ENCODE measurements around the gene C2CD5.

C2CD5 gene

DNA sequence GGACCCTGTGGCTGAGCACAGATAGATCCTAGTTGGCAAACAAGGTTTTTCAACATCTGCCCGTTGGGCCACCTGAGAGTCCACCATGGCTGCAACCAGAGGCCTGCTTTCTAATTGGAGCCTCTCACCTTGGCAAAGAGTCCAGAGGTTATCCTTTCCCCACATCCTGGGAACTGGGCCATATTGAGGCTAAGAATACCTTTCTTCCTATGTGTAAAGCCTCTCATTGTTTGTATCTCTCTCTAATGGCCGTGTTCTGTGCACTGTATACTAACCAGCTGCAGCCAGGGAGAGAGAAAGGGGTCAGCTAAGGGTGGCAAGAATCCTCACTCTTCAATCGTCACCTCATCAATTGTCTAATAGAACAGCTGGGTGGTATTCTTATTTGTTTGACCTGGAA is 130.8 kb downstream of the C2CD5 start:
- no peak for DNase-seq

DNA sequence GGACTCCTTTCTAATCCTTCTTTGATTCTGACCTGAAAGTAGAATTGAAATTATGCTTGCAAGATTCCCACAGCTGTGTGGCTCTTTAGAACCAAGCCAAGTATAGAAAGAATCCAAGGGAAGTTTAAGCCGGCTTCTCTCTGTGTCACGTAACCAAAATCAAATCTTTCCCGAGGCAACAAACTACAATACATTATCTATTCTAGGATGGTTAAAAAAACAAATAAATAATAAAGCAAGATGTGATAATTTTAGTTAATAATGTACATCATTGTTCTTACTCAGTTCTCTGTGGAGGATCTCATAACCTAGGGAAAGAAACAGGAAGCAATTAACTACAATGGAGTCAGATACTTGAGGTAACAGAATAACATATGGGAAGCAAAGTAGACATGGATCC is 131.8 kb downstream of the C2CD5 start:
- DNase-seq, result no peak

DNA sequence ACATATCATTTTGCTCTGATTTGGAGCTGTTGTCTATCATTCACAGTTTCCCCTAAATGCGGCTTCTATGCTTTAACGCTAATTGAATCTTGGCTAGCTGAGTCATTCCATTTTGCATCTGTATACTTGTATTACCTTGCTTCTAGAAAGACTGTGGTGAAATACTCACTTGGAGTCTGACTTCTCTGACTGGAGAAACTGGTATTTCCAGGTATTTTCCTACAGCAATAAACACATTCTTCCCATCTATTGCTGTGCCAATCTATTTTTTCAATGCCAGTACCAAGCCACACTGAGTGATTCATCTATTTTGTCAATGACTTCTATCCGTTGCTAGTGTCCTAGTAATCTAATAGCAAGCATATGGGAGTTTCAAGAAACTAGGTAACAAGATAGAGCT is 133.9 kb downstream of the C2CD5 start:
- DNase-seq, result no peak

DNA sequence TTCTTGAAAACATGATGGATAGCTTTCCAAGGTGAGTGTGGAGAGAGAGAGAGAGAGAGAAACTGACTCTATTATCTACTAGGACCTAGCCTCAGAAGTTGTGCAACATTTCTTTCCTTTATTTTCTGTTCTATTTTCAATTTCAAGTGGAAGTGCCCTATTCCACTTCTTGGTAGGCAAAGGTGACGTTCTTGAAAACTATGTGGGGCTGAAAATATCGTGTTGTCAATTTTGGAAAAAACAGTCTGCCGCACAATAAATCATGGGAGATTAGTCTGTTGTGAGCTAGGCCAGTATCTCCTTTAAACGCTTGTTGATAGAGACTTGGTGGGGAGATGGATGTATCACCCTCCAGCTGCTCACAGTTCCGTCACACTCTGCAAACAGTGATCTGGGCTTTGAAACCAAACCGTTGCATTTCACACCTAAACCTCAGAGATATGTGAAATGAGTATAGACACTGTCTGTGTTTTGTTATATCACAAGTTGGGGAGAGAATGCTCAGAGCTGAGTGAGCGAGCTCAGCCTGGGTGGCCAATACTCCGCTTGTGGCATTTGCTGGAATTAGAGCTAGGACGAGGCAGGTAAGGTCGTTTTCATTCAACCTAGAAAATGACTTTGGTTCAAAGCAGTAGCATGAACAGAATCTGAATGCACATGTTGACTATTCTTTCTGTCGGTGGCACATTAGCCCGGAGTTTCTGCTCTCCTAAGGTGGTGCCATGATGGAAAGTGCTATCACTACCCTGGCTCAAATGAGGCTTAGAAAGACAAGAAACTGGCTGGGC is 134.8 kb downstream of the C2CD5 start:
- no peak for DNase-seq

DNA sequence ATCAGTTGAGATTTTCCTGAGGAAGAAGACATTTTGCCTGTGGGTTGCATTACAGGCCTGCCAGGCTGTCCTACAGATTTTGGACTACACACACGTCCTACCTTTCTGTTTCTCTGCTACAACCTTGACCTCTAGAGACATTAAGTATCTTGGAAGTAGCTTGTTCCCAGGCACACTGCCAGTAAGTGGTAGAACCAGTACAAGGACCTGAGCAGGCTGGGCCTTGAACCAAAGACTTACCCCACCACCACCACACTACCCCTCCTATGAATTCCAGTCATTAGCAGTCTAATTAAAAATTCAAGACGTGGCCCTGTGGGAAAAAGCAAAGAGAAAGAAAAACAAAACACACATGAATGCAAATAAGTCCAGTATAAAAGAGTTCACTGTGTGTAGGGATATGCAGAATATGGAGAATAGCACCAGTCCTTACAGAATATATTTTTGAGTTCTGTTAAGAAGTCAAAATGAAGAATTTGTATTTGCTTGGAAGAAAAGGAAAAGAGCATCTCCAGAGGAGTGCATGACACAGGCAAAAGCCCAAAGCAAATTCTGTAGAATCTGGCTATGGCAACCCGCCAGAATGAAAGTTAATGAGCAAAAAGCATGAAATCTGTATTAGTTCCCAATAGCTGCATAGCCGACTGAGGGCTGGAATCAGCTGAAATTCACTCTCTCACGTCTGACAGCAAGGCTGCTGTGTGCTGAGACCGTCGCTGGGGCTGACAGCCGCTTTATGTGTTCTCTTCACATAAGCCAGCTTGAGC is 135.5 kb downstream of the C2CD5 start:
- no peak for DNase-seq

DNA sequence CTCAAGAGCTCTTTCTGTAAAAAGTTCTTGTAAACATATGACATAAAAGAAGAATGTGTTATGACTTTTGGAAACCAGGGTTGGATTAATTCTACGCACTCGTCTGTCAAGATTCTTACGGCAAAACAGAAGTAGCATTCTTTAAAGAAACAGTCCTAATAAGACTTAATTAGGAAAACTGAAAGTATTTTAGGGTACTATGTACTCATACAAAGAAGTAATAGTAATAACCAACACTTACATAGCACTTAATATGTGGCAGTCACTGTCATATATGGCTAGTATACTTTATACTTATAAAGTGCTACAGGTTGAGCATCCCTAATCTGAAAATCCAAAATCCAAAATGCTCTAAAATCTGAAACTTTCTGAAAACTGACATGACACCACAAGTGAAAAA is 136.9 kb downstream of the C2CD5 start:
- no peak for DNase-seq

DNA sequence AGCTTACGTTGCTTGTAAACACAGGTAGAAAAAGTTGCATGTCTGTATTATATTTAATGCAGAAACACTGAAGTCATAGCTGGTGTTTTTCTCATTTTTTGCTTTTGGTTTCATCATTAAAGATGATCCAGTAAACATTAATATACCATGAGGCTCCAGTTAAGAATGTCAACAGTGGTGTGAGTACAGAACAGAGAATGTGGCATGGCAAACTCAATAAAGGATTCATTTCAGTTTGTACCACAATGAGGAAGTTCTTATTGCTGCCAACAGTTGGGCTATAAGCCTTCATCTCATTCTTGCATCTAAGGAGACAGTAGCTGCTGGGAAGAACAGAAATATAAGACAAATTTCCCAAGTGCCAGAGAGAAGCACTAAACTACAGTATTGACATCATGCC is 137.7 kb downstream of the C2CD5 start:
- no peak for DNase-seq

DNA sequence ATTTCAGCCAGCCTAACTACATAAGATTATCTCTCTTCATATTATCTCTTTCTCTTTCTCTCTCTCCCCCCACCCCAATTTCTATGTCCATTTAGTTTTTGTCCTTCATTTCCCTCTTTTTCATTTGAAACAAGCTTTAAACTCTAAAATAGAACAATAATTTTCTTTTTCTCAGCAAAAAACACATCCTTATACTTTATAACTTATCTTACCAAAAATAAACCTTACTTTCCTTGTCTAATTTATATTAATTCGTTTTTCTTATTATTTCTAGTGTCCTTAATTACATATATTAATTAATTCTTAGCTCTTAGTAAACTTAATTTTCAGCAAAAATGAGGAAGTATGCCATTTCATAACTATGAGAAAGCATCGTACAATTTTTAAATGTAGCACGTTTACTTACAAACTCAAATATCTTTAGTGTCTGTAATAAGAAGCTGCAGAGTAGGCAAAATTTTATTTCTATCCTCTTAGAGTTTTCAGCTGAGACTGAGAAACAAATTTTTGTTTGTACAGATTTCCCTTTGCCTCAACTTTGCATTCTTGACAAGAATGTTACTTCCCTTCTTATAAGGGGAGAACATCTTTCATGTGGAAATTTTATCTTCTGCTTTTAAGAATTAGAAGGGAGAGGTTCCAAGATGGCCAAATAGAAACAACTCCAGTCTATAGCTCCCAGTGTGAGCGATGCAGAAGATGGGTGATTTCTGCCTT is 144.7 kb downstream of the C2CD5 start:
- no peak for DNase-seq

Data from NCI-H1092 (cell line).